ENCODE data around the gene FOXG1. TPM values are rescaled to one million over a fixed set of nuclear protein-coding genes. Genes with fewer than 3 reads are reported as not detected.

FOXG1 gene
- total RNA-seq (2022) (not detected in 2 replicates), Bru-seq, nascent RNA (not detected), BruChase-seq, experiment 1, labeled RNA remaining after a 6-hour chase (not detected), BruChase-seq, experiment 2, labeled RNA remaining after a 2-hour chase (not detected)
- long read RNA-seq: 0 reads

- Mint-ChIP-seq H3K9me3 (ENCODE audit: low read depth, unreplicated experiment) (no peaks in the 10 kb centered on the region), H3K4me3 (ENCODE audit: low read depth, unreplicated experiment) (no peak within 1 kb of the TSS), H3K36me3 (ENCODE audit: insufficient read depth, unreplicated experiment) (peaks cover 7% of the 10 kb centered on the region), H3K4me1 (ENCODE audit: low read depth, unreplicated experiment) (no peaks in the 10 kb centered on the region), H3K27ac (ENCODE audit: unreplicated experiment) (no peak within 1 kb of the TSS), H3K27me3 (ENCODE audit: unreplicated experiment) (peaks cover 3% of the 10 kb centered on the region)
- intact Hi-C loops (cut with micrococcal nuclease; ENCODE audit: unreplicated experiment): no loop called here
- no TSS peak for BruUV-seq (replicated peaks)
- no peak for DNase-seq
- CTCF ChIA-PET: interaction anchor here (0.6 kb wide), 1 partner anchor 34 kb away, joined by 3 read pairs; no protein-coding TSS in a partner anchor
- TF ChIP-seq CTCF (IDR thresholded peaks at IDR 0.05; ENCODE audit: unreplicated experiment): no peak
These were observed at the start of gene FOXG1 for GRCh38 chr14:28766469-28766955. Gene FOXG1 (plus strand): TSS chr14:28766787. CDS start chr14:28767280, 493 bp downstream.

GRCh38 chr14:28719130-28719529 is 47.5 kb upstream of the FOXG1 start:
- intact Hi-C loops (cut with micrococcal nuclease; ENCODE audit: unreplicated experiment): no loop called here
- BruUV-seq (replicated peaks): no TSS peak
- Mint-ChIP-seq H3K27me3 (ENCODE audit: unreplicated experiment) (no peaks in the 10 kb centered on the region), H3K4me3 (ENCODE audit: low read depth, unreplicated experiment) (no peak overlapping the region), H3K27ac (ENCODE audit: unreplicated experiment) (no peak overlapping the region), H3K4me1 (ENCODE audit: low read depth, unreplicated experiment) (no peaks in the 10 kb centered on the region), H3K36me3 (ENCODE audit: insufficient read depth, unreplicated experiment) (no peaks in the 10 kb centered on the region), H3K9me3 (ENCODE audit: low read depth, unreplicated experiment) (peaks cover 5% of the 10 kb centered on the region)
- no peak for TF ChIP-seq CTCF (IDR thresholded peaks at IDR 0.05; ENCODE audit: unreplicated experiment)
- CTCF ChIA-PET: no interaction called here
- DNase-seq: no peak

- Mint-ChIP-seq H3K9me3 (ENCODE audit: low read depth, unreplicated experiment) (no peaks in the 10 kb centered on the region), H3K27me3 (ENCODE audit: unreplicated experiment) (no peaks in the 10 kb centered on the region), H3K36me3 (ENCODE audit: insufficient read depth, unreplicated experiment) (no peaks in the 10 kb centered on the region), H3K27ac (ENCODE audit: unreplicated experiment) (no peak overlapping the region), H3K4me1 (ENCODE audit: low read depth, unreplicated experiment) (no peaks in the 10 kb centered on the region), H3K4me3 (ENCODE audit: low read depth, unreplicated experiment) (no peak overlapping the region)
- no peak for TF ChIP-seq CTCF (IDR thresholded peaks at IDR 0.05; ENCODE audit: unreplicated experiment)
- CTCF ChIA-PET: no interaction called here
- BruUV-seq (replicated peaks): no TSS peak
- intact Hi-C loops (cut with micrococcal nuclease; ENCODE audit: unreplicated experiment): no loop called here
- no peak for DNase-seq
These were observed 35.2 kb upstream of the FOXG1 start for GRCh38 chr14:28731358-28731757.

- no peak for DNase-seq
- Mint-ChIP-seq H3K9me3 (ENCODE audit: low read depth, unreplicated experiment) (peaks cover 3% of the 10 kb centered on the region), H3K27ac (ENCODE audit: unreplicated experiment) (peak overlapping the region; percentile 66), H3K36me3 (ENCODE audit: insufficient read depth, unreplicated experiment) (no peaks in the 10 kb centered on the region), H3K4me1 (ENCODE audit: low read depth, unreplicated experiment) (peaks cover 23% of the 10 kb centered on the region), H3K4me3 (ENCODE audit: low read depth, unreplicated experiment) (no peak overlapping the region), H3K27me3 (ENCODE audit: unreplicated experiment) (no peaks in the 10 kb centered on the region)
- CTCF ChIA-PET: no interaction called here
- no peak for TF ChIP-seq CTCF (IDR thresholded peaks at IDR 0.05; ENCODE audit: unreplicated experiment)
- no TSS peak for BruUV-seq (replicated peaks)
- intact Hi-C loops (cut with micrococcal nuclease; ENCODE audit: unreplicated experiment): loop anchor here (5.0 kb wide), 1 partner anchor 65 kb away; no protein-coding TSS in a partner anchor
These were observed 24.3 kb upstream of the FOXG1 start for GRCh38 chr14:28742171-28742846.

Measured in Calu3 (cell line).